SK-N-SH treated with all-trans-retinoic acid at 6 μM for 48 hours (cell line): ENCODE results near the gene ACTBL2.
A peak's percentile ranks its signal among the peaks of the same experiment; 100 is the strongest.

Experiments used
- ATAC-seq: fragments of 200-7000 bp; cut with Tn5 transposase; 3 replicates; pipeline ENCODE4 v1.9.1; 2020; ENCODE audit warnings: mild to moderate bottlenecking, moderate library complexity
- BACH2 ChIP-seq: fragments of 250-450 bp; sonication (Bioruptor Pico); IDR thresholded peaks from 2 replicates; pipeline ENCODE4 v1.9.0; 2021; ENCODE audit warnings: mild to moderate bottlenecking, borderline replicate concordance
- CREB5 ChIP-seq: fragments of 250-450 bp; sonication (Bioruptor Pico); IDR thresholded peaks from 2 replicates; pipeline ENCODE4 v1.5.1; 2020; ENCODE audit warnings: low read depth, mild to moderate bottlenecking, moderate library complexity
- CSDC2 ChIP-seq: fragments of 250-450 bp; sonication (Bioruptor Pico); IDR thresholded peaks from 2 replicates; pipeline ENCODE4 v1.5.0; 2020; ENCODE audit warnings: mild to moderate bottlenecking, moderate library complexity
- ISL1 ChIP-seq: fragments of 250-450 bp; sonication (Bioruptor Pico); IDR thresholded peaks from 2 replicates; pipeline ENCODE4 v2.1.2; 2022; ENCODE audit warnings: mild to moderate bottlenecking, moderate library complexity
- PATZ1 ChIP-seq: fragments of 250-450 bp; sonication (Bioruptor Pico); IDR thresholded peaks from 2 replicates; pipeline ENCODE4 v1.8.0; 2020; ENCODE audit warnings: mild to moderate bottlenecking, moderate library complexity, borderline replicate concordance
- PPARA ChIP-seq: fragments of 250-450 bp; sonication (Bioruptor Pico); IDR thresholded peaks from 2 replicates; pipeline ENCODE4 v1.5.0; 2020; ENCODE audit warnings: mild to moderate bottlenecking, borderline replicate concordance
- RARB ChIP-seq: fragments of 250-450 bp; sonication (Bioruptor Pico); IDR thresholded peaks from 2 replicates; pipeline ENCODE4 v1.8.0; 2021; ENCODE audit warnings: mild to moderate bottlenecking, moderate library complexity
- SNAI2 ChIP-seq: fragments of 250-450 bp; sonication (Bioruptor Pico); IDR thresholded peaks from 2 replicates; pipeline ENCODE4 v1.5.0; 2020; ENCODE audit warnings: mild to moderate bottlenecking, moderate library complexity
- TCF4 ChIP-seq: fragments of 250-450 bp; sonication (Bioruptor Pico); IDR thresholded peaks from 2 replicates; pipeline ENCODE4 v1.8.0; 2021; ENCODE audit warnings: mild to moderate bottlenecking, moderate library complexity, borderline replicate concordance
- TOX ChIP-seq: fragments of 250-450 bp; sonication (Bioruptor Pico); IDR thresholded peaks from 2 replicates; pipeline ENCODE4 v1.8.0; 2021; ENCODE audit warnings: mild to moderate bottlenecking, moderate library complexity, borderline replicate concordance
- ZFP30 ChIP-seq: fragments of 450-650 bp; formaldehyde crosslinking; IDR thresholded peaks from 2 replicates; pipeline ENCODE4 v1.5.0; 2022; ENCODE audit warnings: mild to moderate bottlenecking, moderate library complexity
- ZNF565 ChIP-seq: fragments of 450-650 bp; formaldehyde crosslinking; conservative IDR thresholded peaks from 2 replicates; pipeline ENCODE4 v1.5.0; 2020; ENCODE audit warnings: low read depth, mild to moderate bottlenecking, moderate library complexity
- ZNF8 ChIP-seq: fragments of 450-650 bp; formaldehyde crosslinking; IDR thresholded peaks from 2 replicates; pipeline ENCODE4 v1.5.0; 2020; ENCODE audit warnings: mild to moderate bottlenecking, moderate library complexity
- TF ChIP-seq, protein P1 (sequence below): fragments of 250-450 bp; sonication (Bioruptor Pico); IDR thresholded peaks from 2 replicates; pipeline ENCODE4 v1.5.1; 2021; ENCODE audit warnings: mild to moderate bottlenecking, moderate library complexity

The ACTBL2 gene

DNA sequence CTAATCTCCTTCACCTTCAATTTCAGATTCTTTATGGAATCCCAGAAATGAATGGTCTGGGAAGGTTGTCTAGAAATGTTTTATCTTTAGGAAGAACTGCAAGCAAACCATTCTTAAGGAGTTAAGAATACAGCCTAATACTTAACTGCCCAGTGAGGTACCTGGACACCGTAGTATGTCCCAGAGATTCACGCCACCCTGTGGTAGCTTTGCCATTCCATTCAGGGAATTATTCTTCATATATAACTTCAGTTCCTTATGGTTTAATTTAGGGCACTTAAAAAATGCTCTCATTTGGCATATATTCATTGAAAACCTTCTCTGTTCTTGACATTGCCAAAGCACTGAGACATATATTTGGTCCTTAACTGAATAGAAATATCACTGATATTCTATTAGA, 49.7 kb downstream of the ACTBL2 start:
- TF ChIP-seq, protein P1, sequence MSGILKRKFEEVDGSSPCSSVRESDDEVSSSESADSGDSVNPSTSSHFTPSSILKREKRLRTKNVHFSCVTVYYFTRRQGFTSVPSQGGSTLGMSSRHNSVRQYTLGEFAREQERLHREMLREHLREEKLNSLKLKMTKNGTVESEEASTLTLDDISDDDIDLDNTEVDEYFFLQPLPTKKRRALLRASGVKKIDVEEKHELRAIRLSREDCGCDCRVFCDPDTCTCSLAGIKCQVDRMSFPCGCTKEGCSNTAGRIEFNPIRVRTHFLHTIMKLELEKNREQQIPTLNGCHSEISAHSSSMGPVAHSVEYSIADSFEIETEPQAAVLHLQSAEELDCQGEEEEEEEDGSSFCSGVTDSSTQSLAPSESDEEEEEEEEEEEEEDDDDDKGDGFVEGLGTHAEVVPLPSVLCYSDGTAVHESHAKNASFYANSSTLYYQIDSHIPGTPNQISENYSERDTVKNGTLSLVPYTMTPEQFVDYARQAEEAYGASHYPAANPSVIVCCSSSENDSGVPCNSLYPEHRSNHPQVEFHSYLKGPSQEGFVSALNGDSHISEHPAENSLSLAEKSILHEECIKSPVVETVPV: no peak
- no peak for TF ChIP-seq PATZ1 (CRISPR knock-in tag)
- no peak for TF ChIP-seq ZNF8
- no peak for TF ChIP-seq ZFP30 (CRISPR knock-in tag)
- no peak for TF ChIP-seq TOX (CRISPR knock-in tag)
- no peak for TF ChIP-seq RARB (CRISPR knock-in tag)
- TF ChIP-seq CSDC2 (CRISPR knock-in tag): no peak
- no peak for TF ChIP-seq BACH2 (CRISPR knock-in tag)
- ATAC-seq: peak; percentile 28; the same call in 1 of the 3 replicates

- TF ChIP-seq SNAI2 (CRISPR knock-in tag) (no peak), TOX (CRISPR knock-in tag) (no peak), TCF4 (CRISPR knock-in tag) (no peak), PATZ1 (CRISPR knock-in tag) (no peak), CREB5 (CRISPR knock-in tag) (no peak), ZNF565 (CRISPR knock-in tag) (no peak), ISL1 (CRISPR knock-in tag) (no peak), PPARA (CRISPR knock-in tag) (no peak), ZFP30 (CRISPR knock-in tag) (no peak)
- TF ChIP-seq, protein P1: no peak
- ATAC-seq: no peak
These were observed 50.9 kb downstream of the ACTBL2 start for GRCh38 chr5:57431759-57432158.
